DMS 273 (cell line): ENCODE measurements around the gene EXOC6B.

Source experiments
- DNase-seq: peaks from one replicate; lab custom pipeline; 2025; ENCODE audit not compliant: unreplicated experiment; lab: John Stamatoyannopoulos, UW

EXOC6B gene

GRCh38 chr2:72388263-72388662, 437.6 kb downstream of the EXOC6B start:
- no peak for DNase-seq

DNA sequence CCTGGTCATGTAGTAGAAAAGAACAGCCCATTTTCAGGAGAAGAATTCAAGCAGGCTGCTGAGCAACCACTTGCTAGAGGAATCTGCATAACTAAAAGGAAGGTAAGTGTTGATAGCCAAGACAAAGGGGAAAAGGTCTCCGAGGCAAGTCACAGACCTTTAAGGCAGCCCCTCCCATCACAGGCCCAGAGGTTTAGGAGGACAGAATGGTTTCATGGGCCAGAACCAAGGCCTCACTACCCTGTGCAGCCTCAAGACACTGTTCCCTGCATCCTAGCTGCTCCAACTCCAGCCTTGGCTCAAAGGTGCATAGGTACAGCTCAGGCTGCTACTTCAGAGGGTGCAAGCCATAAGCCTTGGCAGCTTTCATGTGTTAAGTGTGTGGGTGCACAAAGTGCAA, 439.5 kb downstream of the EXOC6B start:
- DNase-seq = no peak

GRCh38 chr2:72378753-72379348, 447.0 kb downstream of the EXOC6B start:
- DNase-seq = no peak

- DNase-seq = peak; percentile 65
These were observed 458.2 kb downstream of the EXOC6B start for GRCh38 chr2:72367530-72368225.

DNA sequence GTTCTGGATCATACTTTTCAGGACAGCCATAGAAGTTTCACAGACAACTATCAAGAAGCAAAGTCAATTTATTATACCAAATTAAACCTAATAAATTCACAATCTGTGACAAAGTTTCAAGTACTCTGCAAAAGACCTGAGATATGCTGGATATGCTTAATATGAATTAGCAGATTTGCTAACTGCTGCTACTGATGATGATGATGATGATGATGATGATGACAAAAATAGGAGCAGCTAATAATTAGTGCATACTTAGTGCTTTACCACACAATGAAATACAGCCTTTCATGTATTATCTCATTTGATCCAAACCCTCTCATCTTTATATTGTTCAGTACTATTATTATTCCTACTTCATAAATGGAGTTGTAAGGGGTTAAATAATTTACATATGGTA, 462.4 kb downstream of the EXOC6B start:
- DNase-seq = no peak

- DNase-seq = no peak
These were observed 463.1 kb downstream of the EXOC6B start for GRCh38 chr2:72362733-72363132.

GRCh38 chr2:72361521-72361920, 464.3 kb downstream of the EXOC6B start:
- DNase-seq = no peak

- DNase-seq = no peak
These were observed 464.8 kb downstream of the EXOC6B start for GRCh38 chr2:72361042-72361441.

DNA sequence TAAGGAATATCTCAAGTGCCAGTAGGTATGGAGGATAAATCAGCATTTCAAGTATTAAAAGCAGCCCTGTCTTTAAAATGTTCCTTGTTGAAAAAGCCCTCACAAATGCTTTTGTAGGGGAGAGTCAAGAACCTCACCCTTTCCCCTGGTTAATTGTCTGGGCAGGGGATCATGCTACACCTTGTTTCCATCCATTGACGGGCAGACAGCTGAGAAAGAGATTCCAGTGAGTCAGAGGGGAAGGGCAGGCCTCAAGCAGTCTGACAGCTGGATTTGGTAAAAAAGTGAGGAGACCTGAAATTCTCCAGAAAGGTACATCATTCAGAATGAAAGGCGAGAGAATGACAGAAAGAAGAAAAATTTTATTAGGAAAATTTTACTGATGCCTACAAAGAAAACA, 475.0 kb downstream of the EXOC6B start:
- no peak for DNase-seq

- DNase-seq = no peak
These were observed 476.8 kb downstream of the EXOC6B start for GRCh38 chr2:72349016-72349415.

- no peak for DNase-seq
These were observed 478.8 kb downstream of the EXOC6B start for GRCh38 chr2:72347081-72347480.

- no peak for DNase-seq
These were observed 484.2 kb downstream of the EXOC6B start for GRCh38 chr2:72341639-72342038.

DNA sequence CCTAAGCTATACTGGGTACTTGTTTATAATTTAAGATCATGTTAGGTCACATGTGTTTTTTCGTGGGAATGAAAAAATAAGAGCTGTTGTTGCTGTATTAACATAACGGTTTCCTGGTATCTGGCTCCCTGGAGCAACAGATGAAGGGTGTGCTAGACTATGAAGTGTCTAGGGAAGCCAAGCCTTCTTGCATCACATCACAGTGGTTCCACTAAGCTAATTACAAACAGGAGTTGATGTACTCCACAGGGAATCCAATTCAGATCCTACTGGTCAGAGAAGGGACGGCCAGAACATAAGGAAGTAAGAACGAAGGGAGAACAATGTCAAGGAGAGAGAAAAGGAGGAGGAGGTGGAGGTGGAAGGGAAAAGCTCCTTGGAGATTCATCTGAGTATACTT, 485.2 kb downstream of the EXOC6B start:
- no peak for DNase-seq

DNA sequence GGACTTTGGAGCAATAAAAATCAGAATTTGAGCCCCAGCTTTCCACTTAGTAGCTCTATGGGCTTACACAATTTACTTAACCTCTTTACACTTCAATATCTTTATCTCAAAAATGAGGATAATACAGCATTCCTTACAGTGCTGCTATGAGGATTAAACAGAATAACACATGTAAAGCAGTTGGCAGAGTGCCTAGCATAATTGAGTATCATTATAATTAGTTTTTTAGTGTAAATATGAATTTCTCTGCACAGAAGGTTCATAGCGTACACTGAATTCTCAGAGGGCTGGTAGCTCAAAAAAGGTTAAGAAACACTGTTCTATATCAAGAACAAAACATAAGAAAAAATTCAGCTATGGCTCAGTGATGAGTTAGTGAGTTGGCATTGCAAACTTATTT, 487.8 kb downstream of the EXOC6B start:
- DNase-seq = no peak

GRCh38 chr2:72332720-72333119, 493.1 kb downstream of the EXOC6B start:
- no peak for DNase-seq

DNA sequence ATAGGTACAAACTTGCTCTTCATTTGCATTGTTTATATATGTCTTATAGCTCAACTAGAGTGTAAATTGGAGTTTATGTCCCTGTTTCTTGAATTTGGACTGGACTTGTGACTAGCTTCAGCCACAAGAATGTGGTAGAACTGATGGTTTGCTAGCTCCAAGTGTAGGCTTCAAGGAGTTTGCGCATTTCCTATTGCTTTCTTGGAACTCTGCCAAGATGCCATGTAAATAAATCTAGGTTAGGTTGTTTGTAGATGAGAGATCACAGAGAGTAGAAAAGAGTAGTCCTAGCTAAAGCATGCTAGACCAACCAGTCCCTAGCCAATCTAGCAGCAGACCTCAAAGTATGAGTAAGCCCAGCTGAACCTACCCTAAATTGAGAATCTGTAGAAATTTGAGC, 495.2 kb downstream of the EXOC6B start:
- DNase-seq = no peak

DNA sequence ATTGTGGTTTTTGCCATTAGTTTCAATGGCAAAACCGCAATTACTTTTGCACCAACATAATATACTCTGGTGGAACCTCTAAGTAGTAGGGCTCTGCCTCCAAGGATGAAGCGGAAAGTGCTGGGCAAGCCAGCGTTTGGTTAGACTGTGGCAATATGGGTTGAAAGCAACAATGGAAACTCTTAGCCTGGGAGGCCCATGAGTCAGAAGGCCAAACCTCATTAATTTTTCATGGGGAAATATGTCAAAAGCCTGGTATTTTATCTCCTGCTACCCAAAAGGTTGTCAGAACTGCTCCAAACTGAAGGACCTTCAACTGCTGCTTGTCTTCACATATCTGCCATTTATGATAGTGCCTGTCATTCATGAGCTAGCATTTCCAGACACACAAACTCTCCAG, 499.1 kb downstream of the EXOC6B start:
- DNase-seq = no peak

DNA sequence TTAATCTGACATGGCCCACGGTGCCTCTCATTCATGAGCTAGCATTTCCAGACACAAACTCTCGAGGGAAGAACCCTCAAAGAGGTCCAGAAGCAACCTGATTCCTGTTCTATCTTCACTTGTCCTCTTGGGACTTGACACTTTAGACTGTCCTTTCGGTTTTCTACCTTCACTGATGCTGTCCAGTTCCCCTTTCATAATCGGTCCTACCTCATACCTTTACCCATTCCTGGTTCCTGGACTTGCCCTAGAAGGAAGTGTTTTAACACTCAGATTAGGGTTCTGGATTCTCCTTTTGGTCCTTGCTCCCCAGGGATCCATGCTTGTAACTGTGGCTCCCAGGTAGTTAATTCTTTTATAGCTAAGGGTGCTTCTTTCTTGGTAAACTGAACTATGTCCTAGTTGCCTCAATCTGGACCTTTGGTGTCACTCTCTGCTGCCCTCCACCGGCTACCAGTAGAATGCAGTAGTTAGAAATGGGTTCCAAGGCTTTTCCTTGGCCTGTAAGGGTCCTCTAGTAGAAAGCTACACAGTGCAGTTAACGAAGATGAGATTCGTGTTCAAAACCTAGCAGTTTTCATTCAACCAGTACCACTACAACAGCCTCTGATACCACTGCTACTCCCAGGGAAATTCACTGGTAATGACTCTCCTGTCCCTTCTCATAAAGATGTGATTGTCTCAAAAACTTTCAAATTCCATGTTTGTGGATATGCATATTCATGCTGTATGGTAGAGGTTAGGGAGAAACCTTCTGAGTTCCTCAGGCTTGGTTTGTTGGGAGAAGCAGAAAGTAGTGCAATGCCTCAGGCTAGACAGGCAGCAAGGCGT, 500.0 kb downstream of the EXOC6B start:
- DNase-seq = peak; percentile 10

DNA sequence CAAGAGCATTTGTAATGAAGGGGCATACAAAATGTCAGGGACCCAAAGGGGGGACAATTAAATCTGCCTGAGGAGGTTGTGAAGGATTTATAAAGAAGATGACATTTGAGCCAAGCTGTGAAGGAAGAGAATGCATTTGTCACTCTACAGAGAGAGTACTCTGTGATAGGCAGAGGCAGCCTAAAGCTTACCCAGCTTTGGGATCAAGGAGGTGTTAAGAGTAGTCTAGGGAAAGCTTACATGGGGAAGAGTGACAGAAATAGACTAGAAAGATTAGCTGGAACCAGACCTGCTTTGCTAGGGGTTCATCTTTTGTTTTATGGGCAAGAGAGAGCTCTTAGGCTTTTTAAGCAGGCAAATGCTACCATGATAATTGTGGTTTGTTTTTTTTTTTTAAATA, 509.1 kb downstream of the EXOC6B start:
- DNase-seq = no peak

GRCh38 chr2:72300147-72300684, 525.6 kb downstream of the EXOC6B start:
- no peak for DNase-seq

DNA sequence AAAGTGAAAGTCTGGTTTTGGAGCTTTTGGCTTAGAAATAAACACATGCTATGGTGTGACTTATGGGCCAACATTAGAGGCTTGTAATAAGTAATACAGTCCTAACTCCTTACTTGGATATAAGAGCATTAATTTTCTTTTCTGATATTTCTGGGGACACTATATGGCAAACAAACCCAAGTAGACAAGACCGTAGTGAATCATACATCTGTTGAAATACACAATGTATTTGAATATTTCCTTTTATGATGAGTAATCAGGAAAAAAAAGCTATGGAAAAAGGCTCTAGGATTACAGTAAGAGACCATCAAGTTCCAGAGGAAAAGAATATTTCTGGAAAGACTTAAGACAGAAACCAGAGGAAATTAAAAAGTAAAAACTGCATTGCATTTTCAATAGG, 532.2 kb downstream of the EXOC6B start:
- DNase-seq = no peak

- DNase-seq = no peak
These were observed 533.4 kb downstream of the EXOC6B start for GRCh38 chr2:72292433-72292832.
